Esophagus (tissue), 2 donors: Measurements from ENCODE around the gene POU6F1. TPM values are rescaled to one million over a fixed set of nuclear protein-coding genes. Genes with fewer than 3 reads are reported as not detected.
"Not testable (repeated sequence)": the region's sequence is repeated elsewhere in the genome, so short reads cannot be mapped to it uniquely, and the experiment has no call there.

Source experiments
- H3K27ac ChIP-seq, 2 donors: one replicate each; pipeline ENCODE4 v1.5.1; 2013; ENCODE audit warnings: low read depth in 2 of 2, mild to moderate bottlenecking in 2 of 2, inconsistent platforms in 1 of 2, low read length in 1 of 2, moderate library complexity in 1 of 2
- H3K27me3 ChIP-seq, 2 donors: one replicate each; pipeline ENCODE4 v1.6.1; 2013; ENCODE audit warnings: low read length in 2 of 2, control low read depth in 1 of 2, mild to moderate bottlenecking in 1 of 2; ENCODE audit not compliant: insufficient read depth in 2 of 2, control insufficient read depth in 1 of 2
- H3K36me3 ChIP-seq, 2 donors: one replicate each; pipeline ENCODE4 v1.6.1; 2013; ENCODE audit warnings: low read length in 1 of 2; ENCODE audit not compliant: control insufficient read depth in 2 of 2, insufficient read depth in 2 of 2
- H3K4me1 ChIP-seq, 2 donors: one replicate each; pipeline ENCODE4 v1.6.1; 2013; ENCODE audit warnings: low read length in 1 of 2; ENCODE audit not compliant: control insufficient read depth in 2 of 2, insufficient read depth in 2 of 2
- H3K4me3 ChIP-seq, 2 donors: one replicate each; pipeline ENCODE4 v1.5.1; 2013; ENCODE audit warnings: low read length in 2 of 2, mild to moderate bottlenecking in 2 of 2, low read depth in 1 of 2, moderate library complexity in 1 of 2
- H3K9me3 ChIP-seq, 2 donors: one replicate each; pipeline ENCODE4 v1.6.1; 2013; ENCODE audit warnings: mild to moderate bottlenecking in 2 of 2, low read depth in 1 of 2, low read length in 1 of 2, moderate library complexity in 1 of 2; ENCODE audit not compliant: control insufficient read depth in 2 of 2, insufficient read depth in 1 of 2
- WGBS, 2 donors: extraction: QIAGEN DNeasy Blood & Tissue Kit; methylation state at CpG; one replicate each; pipeline ENCODE4 v1.1.7; 2013; 5-methylcytosine and 5-hydroxymethylcytosine counted together
- polyA plus RNA-seq, 2 donors: library from polyadenylated mRNA; stranded (reverse); fragments of 200-250 nt; gene quantifications; one replicate each; pipeline ENCODE4 v1.2.3, GENCODE V29; 2013
- donor health status: healthy with polysubstance abuse.
- donor health status: Bipolar disorder and iron deficiency.

The POU6F1 gene, protein sequence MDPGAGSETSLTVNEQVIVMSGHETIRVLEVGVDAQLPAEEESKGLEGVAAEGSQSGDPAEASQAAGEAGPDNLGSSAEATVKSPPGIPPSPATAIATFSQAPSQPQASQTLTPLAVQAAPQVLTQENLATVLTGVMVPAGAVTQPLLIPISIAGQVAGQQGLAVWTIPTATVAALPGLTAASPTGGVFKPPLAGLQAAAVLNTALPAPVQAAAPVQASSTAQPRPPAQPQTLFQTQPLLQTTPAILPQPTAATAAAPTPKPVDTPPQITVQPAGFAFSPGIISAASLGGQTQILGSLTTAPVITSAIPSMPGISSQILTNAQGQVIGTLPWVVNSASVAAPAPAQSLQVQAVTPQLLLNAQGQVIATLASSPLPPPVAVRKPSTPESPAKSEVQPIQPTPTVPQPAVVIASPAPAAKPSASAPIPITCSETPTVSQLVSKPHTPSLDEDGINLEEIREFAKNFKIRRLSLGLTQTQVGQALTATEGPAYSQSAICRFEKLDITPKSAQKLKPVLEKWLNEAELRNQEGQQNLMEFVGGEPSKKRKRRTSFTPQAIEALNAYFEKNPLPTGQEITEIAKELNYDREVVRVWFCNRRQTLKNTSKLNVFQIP
- 1 to 10 TPM; 2.5 to 3.6 TPM for polyA plus RNA-seq

DNA sequence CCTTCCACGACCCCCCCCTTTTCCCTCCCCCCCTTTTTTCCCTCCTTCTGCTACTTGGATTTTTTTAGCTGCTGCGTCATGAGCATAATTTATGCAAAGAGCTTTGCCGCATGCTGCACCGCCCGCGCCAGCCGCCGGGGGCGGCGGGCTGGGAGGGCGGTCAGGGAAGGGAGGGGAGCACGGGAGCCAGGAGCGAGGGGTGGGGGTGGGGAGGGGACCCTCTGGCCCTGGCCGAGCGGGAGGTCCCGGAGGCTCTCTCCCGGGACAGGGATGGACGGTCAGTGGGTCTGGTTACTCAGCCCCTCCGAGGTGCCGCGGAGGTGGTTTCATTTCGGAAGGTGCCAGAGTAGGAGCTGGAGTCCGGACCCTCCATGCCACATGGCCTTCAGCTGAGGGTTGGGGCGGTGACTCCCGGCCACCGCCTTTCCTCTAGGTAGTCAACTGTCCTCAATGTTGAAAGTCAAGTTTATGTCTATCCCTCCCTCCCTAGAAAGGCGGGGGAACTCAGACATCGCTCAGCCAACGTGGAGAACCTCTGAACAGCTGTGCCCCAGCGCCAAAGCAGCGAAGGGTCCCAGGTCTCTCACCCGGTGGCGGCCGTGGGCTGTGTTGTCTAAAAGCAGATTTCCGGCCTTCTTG is at the start of gene POU6F1:
TSS of gene POU6F1 (minus strand) at position 95 of the 639 bp plus-strand sequence. CDS start 11,226 bp downstream, outside the sequence.
- no peaks in the 10 kb centered on the region for H3K27me3 ChIP-seq
- H3K36me3 ChIP-seq = no peaks in the 10 kb centered on the region
- peak within 1 kb of the TSS; percentile 84 to 91 for H3K27ac ChIP-seq
- H3K4me3 ChIP-seq = peak within 1 kb of the TSS; percentile 65 to 70
- peaks cover 3% of the 10 kb centered on the region in 2 donors for H3K4me1 ChIP-seq
- H3K9me3 ChIP-seq = no peaks in the 10 kb centered on the region
- 1% methylated on average over 24 to 35 of the region's 35 CpGs for WGBS, 2 donors

- H3K4me3 ChIP-seq = no peak overlapping the region
- no peaks in the 10 kb centered on the region for H3K36me3 ChIP-seq
- no peaks in the 10 kb centered on the region for H3K27me3 ChIP-seq
- H3K9me3 ChIP-seq = no peaks in the 10 kb centered on the region
- H3K27ac ChIP-seq = no peak overlapping the region
- no peaks in the 10 kb centered on the region for H3K4me1 ChIP-seq
Measured at GRCh38 chr12:51265024-51265423, 47.2 kb upstream of the POU6F1 start.

- Histone ChIP-seq H3K27me3 (no peaks in the 10 kb centered on the region), H3K27ac (no peak overlapping the region), H3K36me3 (no peaks in the 10 kb centered on the region), H3K4me3 (no peak overlapping the region), H3K9me3 (no peaks in the 10 kb centered on the region), H3K4me1 (no peaks in the 10 kb centered on the region)
- 67 to 83% methylated on average over 5 of the region's 5 CpGs for WGBS, 2 donors
Measured at GRCh38 chr12:51264297-51264696, 46.4 kb upstream of the POU6F1 start.

DNA sequence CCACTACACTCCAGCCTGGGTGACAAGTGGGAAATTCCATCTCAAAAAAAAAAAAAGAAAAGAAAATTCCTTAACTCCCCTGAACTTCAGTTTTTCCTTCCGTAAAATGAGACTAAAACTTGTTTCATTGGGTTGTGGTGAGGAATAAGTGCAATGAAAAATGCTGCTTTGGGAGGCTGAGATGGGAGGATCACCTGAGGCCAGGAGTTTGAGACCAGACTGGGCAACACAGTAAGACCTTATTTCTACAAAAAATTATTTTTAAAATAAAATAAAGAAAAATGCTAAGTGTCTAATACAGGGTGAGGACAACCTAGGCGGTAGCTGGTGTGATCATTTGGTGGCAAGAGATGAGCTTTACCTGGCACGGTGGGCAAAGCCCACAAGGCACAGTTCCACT is 45.5 kb upstream of the POU6F1 start:
- H3K4me1 ChIP-seq = no peaks in the 10 kb centered on the region
- no peak overlapping the region for H3K27ac ChIP-seq
- H3K4me3 ChIP-seq = no peak overlapping the region

DNA sequence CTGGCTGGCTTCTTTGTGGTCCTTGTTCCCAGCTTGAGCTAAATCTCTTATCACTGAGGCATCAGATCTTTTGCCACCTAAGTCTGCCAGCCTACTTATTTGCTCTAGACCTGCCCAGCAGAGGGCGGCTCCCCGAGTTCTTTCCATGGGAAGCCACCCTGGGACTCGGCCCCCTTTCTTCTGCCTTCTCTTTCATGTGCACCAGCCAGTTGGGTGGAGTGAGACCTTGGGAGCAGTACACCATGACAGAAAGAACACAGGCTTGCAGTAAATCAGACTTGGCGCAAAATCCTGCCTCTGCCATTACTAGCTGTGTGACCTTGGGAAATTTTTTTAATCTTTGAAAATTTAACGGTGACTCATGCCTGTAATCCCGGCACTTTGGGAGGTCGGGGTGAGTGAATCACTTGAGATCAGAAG is 44.9 kb upstream of the POU6F1 start:
- WGBS, 2 donors = 19% methylated on average over 7 of the region's 7 CpGs
- no peaks in the 10 kb centered on the region for H3K4me1 ChIP-seq
- H3K36me3 ChIP-seq = no peaks in the 10 kb centered on the region
- H3K9me3 ChIP-seq = no peaks in the 10 kb centered on the region
- no peaks in the 10 kb centered on the region for H3K27me3 ChIP-seq
- H3K4me3 ChIP-seq = no peak overlapping the region
- H3K27ac ChIP-seq = peak overlapping the region; percentile 5 to 59

More for the DNA sequence above, 45.5 kb upstream of the POU6F1 start:
- H3K36me3 ChIP-seq = no peaks in the 10 kb centered on the region
- no peaks in the 10 kb centered on the region for H3K27me3 ChIP-seq
- H3K9me3 ChIP-seq = no peaks in the 10 kb centered on the region
- WGBS, 2 donors = 98% methylated on average over 3 of the region's 3 CpGs

- WGBS, 2 donors = 96 to 100% methylated on average over 1 of the region's 1 CpG
- H3K4me3 ChIP-seq, H3K4me1 ChIP-seq, H3K27ac ChIP-seq, H3K36me3 ChIP-seq, H3K9me3 ChIP-seq, H3K27me3 ChIP-seq: not testable (repeated sequence)
Measured at GRCh38 chr12:51259600-51259999, 41.7 kb upstream of the POU6F1 start.

- no peaks in the 10 kb centered on the region for H3K27me3 ChIP-seq
- 87 to 89% methylated on average over 4 of the region's 4 CpGs for WGBS, 2 donors
- H3K4me1 ChIP-seq = no peaks in the 10 kb centered on the region
- no peak overlapping the region for H3K27ac ChIP-seq
- no peaks in the 10 kb centered on the region for H3K9me3 ChIP-seq
- peaks cover 0 to 3% of the 10 kb centered on the region in 2 donors for H3K36me3 ChIP-seq
- no peak overlapping the region for H3K4me3 ChIP-seq
Measured at GRCh38 chr12:51254536-51254935, 36.7 kb upstream of the POU6F1 start.

GRCh38 chr12:51253276-51253675 is 35.4 kb upstream of the POU6F1 start:
- no peaks in the 10 kb centered on the region for H3K4me1 ChIP-seq
- WGBS, 2 donors = 98 to 99% methylated on average over 1 of the region's 1 CpG
- H3K27ac ChIP-seq = no peak overlapping the region
- no peaks in the 10 kb centered on the region for H3K27me3 ChIP-seq
- H3K9me3 ChIP-seq = no peaks in the 10 kb centered on the region
- peaks cover 0 to 6% of the 10 kb centered on the region in 2 donors for H3K36me3 ChIP-seq
- H3K4me3 ChIP-seq = no peak overlapping the region

DNA sequence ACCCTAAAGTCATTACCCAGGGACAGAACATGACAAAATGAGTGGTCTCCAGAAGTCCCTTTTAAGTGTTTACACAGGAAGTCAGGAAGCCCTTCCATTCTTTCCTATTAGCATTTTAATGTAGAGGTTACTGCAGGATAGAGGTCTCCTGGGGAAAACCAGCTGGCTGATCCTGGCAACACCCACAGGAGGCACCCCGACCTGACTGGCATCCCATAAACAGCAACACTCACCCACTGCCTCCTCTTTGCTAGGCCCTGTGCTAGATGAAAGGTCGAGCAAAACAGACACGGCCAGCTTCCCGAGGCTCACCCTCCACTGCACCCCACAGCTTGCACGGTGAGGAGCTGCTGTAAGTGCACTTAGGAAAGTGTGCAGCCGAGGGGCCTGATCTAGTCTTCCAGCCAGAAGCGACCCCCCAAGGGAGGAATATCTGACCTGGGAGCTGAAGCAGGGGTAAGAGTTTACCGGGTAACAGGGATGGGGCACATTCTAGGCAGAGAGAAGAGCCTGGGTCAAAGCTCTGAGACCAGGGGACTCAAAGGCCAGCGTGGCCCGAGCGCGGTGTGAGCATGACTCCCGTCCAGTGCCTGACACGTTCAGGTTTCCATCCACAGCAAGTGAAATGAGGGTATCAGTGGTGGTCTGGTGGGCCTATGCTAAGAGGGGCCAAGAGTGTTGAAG is 29.8 kb upstream of the POU6F1 start:
- H3K4me1 ChIP-seq = no peaks in the 10 kb centered on the region
- WGBS, 2 donors = 67 to 68% methylated on average over 14 of the region's 14 CpGs
- H3K36me3 ChIP-seq = peaks cover 0 to 20% of the 10 kb centered on the region in 2 donors

More for the DNA sequence above, 29.8 kb upstream of the POU6F1 start:
- Histone ChIP-seq H3K27me3 (no peaks in the 10 kb centered on the region), H3K9me3 (no peaks in the 10 kb centered on the region), H3K4me3 (no peak overlapping the region), H3K27ac (no peak overlapping the region)
